Measurements from ENCODE around the gene NFXL1.
A peak's percentile ranks its signal among the peaks of the same experiment; 100 is the strongest.
"Not testable (repeated sequence)": the region's sequence is repeated elsewhere in the genome, so short reads cannot be mapped to it uniquely, and the experiment has no call there.

The NFXL1 gene

GRCh38 chr4:47914220-47914925, at the start of gene NFXL1:
Gene NFXL1 (minus strand): TSS chr4:47914583. CDS start chr4:47914203, 380 bp downstream.
- peak; percentile 88 to 92 for DNase-seq (ENCODE audit: low read depth in 2 of 2, low spot score in 1 of 2)

- DNase-seq (ENCODE audit: low read depth in 2 of 2, low spot score in 1 of 2): no peak
Measured at GRCh38 chr4:47954677-47955076, 40.3 kb upstream of the NFXL1 start.

- no peak for DNase-seq (ENCODE audit: low read depth in 2 of 2, low spot score in 1 of 2)
Measured at GRCh38 chr4:47954245-47954644, 39.9 kb upstream of the NFXL1 start.

GRCh38 chr4:47945930-47946726, 31.7 kb upstream of the NFXL1 start:
- no peak for DNase-seq (ENCODE audit: low read depth in 2 of 2, low spot score in 1 of 2)

GRCh38 chr4:47942081-47942819, 27.9 kb upstream of the NFXL1 start:
- no peak for DNase-seq (ENCODE audit: low read depth in 2 of 2, low spot score in 1 of 2)

GRCh38 chr4:47939456-47939855, 25.1 kb upstream of the NFXL1 start:
- DNase-seq (ENCODE audit: low read depth in 2 of 2, low spot score in 1 of 2): no peak

- DNase-seq (ENCODE audit: low read depth in 2 of 2, low spot score in 1 of 2): no peak
Measured at GRCh38 chr4:47936336-47936735, 22.0 kb upstream of the NFXL1 start.

- DNase-seq (ENCODE audit: low read depth in 2 of 2, low spot score in 1 of 2): no peak
Measured at GRCh38 chr4:47933840-47934239, 19.5 kb upstream of the NFXL1 start.

- no peak for DNase-seq (ENCODE audit: low read depth in 2 of 2, low spot score in 1 of 2)
Measured at GRCh38 chr4:47930971-47931804, 16.8 kb upstream of the NFXL1 start.

- no peak for DNase-seq (ENCODE audit: low read depth in 2 of 2, low spot score in 1 of 2)
Measured at GRCh38 chr4:47929682-47930201, 15.4 kb upstream of the NFXL1 start.

GRCh38 chr4:47926667-47927258, 12.4 kb upstream of the NFXL1 start:
- DNase-seq (ENCODE audit: low read depth in 2 of 2, low spot score in 1 of 2): peak in 1 of 2 donors; percentile 7

GRCh38 chr4:47923261-47923608, 8.9 kb upstream of the NFXL1 start:
- DNase-seq (ENCODE audit: low read depth in 2 of 2, low spot score in 1 of 2): not testable (repeated sequence)

GRCh38 chr4:47922436-47923260, 8.3 kb upstream of the NFXL1 start:
- DNase-seq (ENCODE audit: low read depth in 2 of 2, low spot score in 1 of 2): not testable (repeated sequence)

GRCh38 chr4:47917163-47917562, 2.8 kb upstream of the NFXL1 start:
- not testable (repeated sequence) for DNase-seq (ENCODE audit: low read depth in 2 of 2, low spot score in 1 of 2)

- no peak for DNase-seq (ENCODE audit: low read depth in 2 of 2, low spot score in 1 of 2)
Measured at GRCh38 chr4:47915378-47915777, 995 bp upstream of the NFXL1 start.

GRCh38 chr4:47914926-47915237, 499 bp upstream of the NFXL1 start:
- no peak for DNase-seq (ENCODE audit: low read depth in 2 of 2, low spot score in 1 of 2)

GRCh38 chr4:47913861-47914219, 543 bp downstream of the NFXL1 start:
- peak in 1 of 2 donors; percentile 5 for DNase-seq (ENCODE audit: low read depth in 2 of 2, low spot score in 1 of 2)

- DNase-seq (ENCODE audit: low read depth in 2 of 2, low spot score in 1 of 2): no peak
Measured at GRCh38 chr4:47913330-47913729, 1.1 kb downstream of the NFXL1 start.

- DNase-seq (ENCODE audit: low read depth in 2 of 2, low spot score in 1 of 2): no peak
Measured at GRCh38 chr4:47907089-47907646, 7.2 kb downstream of the NFXL1 start.
